IMR-90 (cell line): ENCODE data around the gene DRD4. TPM values are rescaled to one million over a fixed set of nuclear protein-coding genes. Genes with fewer than 3 reads are reported as not detected.

Experiments used
- ATAC-seq: fragments of 200-7000 bp; cut with Tn5 transposase; 2 replicates; pipeline ENCODE4 v1.9.1; 2020; ENCODE audit warnings: low read depth, mild to moderate bottlenecking, moderate library complexity
- BruUV-seq: library from RNA; stranded (reverse); fragments of 400-500 nt; replicated peaks from 2 replicates; lab custom pipeline; 2021; lab: Mats Ljungman, UMichigan
- CTCF ChIA-PET: fragments of 300-600 bp; formaldehyde crosslinking; extraction: SDS; loops from one replicate; lab custom pipeline; 2021; ENCODE audit warnings: antibody characterized with exemption; lab: Yijun Ruan, JAX
- POLR2A ChIA-PET: fragments of 300-600 bp; sonication (Branson Sonifier 250); formaldehyde crosslinking; loops from one replicate; lab custom pipeline; 2022; ENCODE audit warnings: antibody characterized with exemption; ENCODE audit not compliant: unreplicated experiment; lab: Charles Lee
- DNase-seq: peaks from one replicate; pipeline ENCODE4 v3.0.0; 2013
- H2AFZ ChIP-seq: replicated peaks from 2 replicates; pipeline ENCODE3; 2013; ENCODE audit warnings: low read length, mild to moderate bottlenecking; ENCODE audit not compliant: poor library complexity
- H2AK5ac ChIP-seq: 2 replicates; pipeline ENCODE4 v1.6.1; 2013; ENCODE audit warnings: low read depth, low read length, inconsistent platforms
- H2AK9ac ChIP-seq: replicated peaks from 2 replicates; pipeline ENCODE3; 2013; ENCODE audit warnings: mild to moderate bottlenecking, low read depth, low read length, moderate library complexity; ENCODE audit not compliant: poor library complexity
- H2BK120ac ChIP-seq: 2 replicates; pipeline ENCODE4 v1.6.1; 2013; ENCODE audit warnings: low read depth, low read length, inconsistent platforms
- H2BK15ac ChIP-seq: 3 replicates; pipeline ENCODE4 v1.6.1; 2013; ENCODE audit warnings: low read depth, low read length, inconsistent platforms
- H2BK20ac ChIP-seq: 2 replicates; pipeline ENCODE4 v1.6.1; 2013; ENCODE audit warnings: low read depth, mild to moderate bottlenecking, inconsistent platforms, low read length, moderate library complexity
- H2BK5ac ChIP-seq: 2 replicates; pipeline ENCODE4 v1.6.1; 2013; ENCODE audit warnings: mild to moderate bottlenecking, low read depth, low read length, inconsistent platforms; ENCODE audit not compliant: poor library complexity, severe bottlenecking
- H3K14ac ChIP-seq: replicated peaks from 2 replicates; pipeline ENCODE4 v1.6.1; 2013; ENCODE audit warnings: low read depth, low read length, inconsistent platforms
- H3K18ac ChIP-seq: 2 replicates; pipeline ENCODE4 v1.6.1; 2013; ENCODE audit warnings: low read depth, low read length, control low read depth
- H3K23ac ChIP-seq: 2 replicates; pipeline ENCODE4 v1.6.1; 2013; ENCODE audit warnings: low read depth, low read length, inconsistent platforms
- H3K27ac ChIP-seq: 2 replicates; pipeline ENCODE4 v1.5.1; 2013; ENCODE audit warnings: mild to moderate bottlenecking, control low read depth, low read length; ENCODE audit not compliant: insufficient read depth
- H3K27me3 ChIP-seq: 2 replicates; pipeline ENCODE4 v1.6.1; 2013; ENCODE audit warnings: low read length; ENCODE audit not compliant: control insufficient read depth, insufficient read depth
- H3K36me3 ChIP-seq: 2 replicates; pipeline ENCODE4 v1.6.1; 2013; ENCODE audit warnings: low read length, mixed read lengths; ENCODE audit not compliant: control insufficient read depth, insufficient read depth
- H3K4ac ChIP-seq: 2 replicates; pipeline ENCODE4 v1.6.1; 2013; ENCODE audit warnings: low read depth, low read length, inconsistent platforms
- H3K4me1 ChIP-seq: 2 replicates; pipeline ENCODE4 v1.6.1; 2013; ENCODE audit warnings: low read length, mixed read lengths; ENCODE audit not compliant: control insufficient read depth, insufficient read depth
- H3K4me2 ChIP-seq: 2 replicates; pipeline ENCODE4 v1.6.1; 2013; ENCODE audit warnings: low read depth, mild to moderate bottlenecking, control low read depth, low read length, moderate library complexity
- H3K4me3 ChIP-seq: 2 replicates; pipeline ENCODE4 v1.5.1; 2013; ENCODE audit warnings: low read depth, mild to moderate bottlenecking, control low read depth, low read length, moderate library complexity; ENCODE audit not compliant: insufficient read depth
- H3K56ac ChIP-seq: 2 replicates; pipeline ENCODE4 v1.6.1; 2013; ENCODE audit warnings: low read length, inconsistent platforms; ENCODE audit not compliant: insufficient read depth; ENCODE audit errors: extremely low read depth
- H3K79me1 ChIP-seq, 2 experiments: 2 replicates each; pipeline ENCODE4 v1.6.1; 2013; ENCODE audit warnings: low read length in 2 of 2, inconsistent platforms in 1 of 2, low read depth in 1 of 2
- H3K9ac ChIP-seq: 2 replicates; pipeline ENCODE4 v1.6.1; 2013; ENCODE audit warnings: low read depth, low read length, control low read depth
- H3K9me1 ChIP-seq: 2 replicates; pipeline ENCODE4 v1.6.1; 2013; ENCODE audit warnings: low read length, inconsistent platforms; ENCODE audit not compliant: insufficient read depth
- H3K9me3 ChIP-seq: 2 replicates; pipeline ENCODE4 v1.6.1; 2013; ENCODE audit warnings: low read length; ENCODE audit not compliant: control insufficient read depth, insufficient read depth
- H4K20me1 ChIP-seq: 2 replicates; pipeline ENCODE4 v1.6.1; 2013; ENCODE audit warnings: low read length, inconsistent platforms; ENCODE audit not compliant: insufficient read depth
- H4K5ac ChIP-seq: 2 replicates; pipeline ENCODE4 v1.6.1; 2013; ENCODE audit warnings: mild to moderate bottlenecking, low read depth, low read length, control low read depth
- H4K8ac ChIP-seq, 2 experiments: 2 replicates each; pipeline ENCODE4 v1.6.1; 2013; ENCODE audit warnings: low read depth in 2 of 2, low read length in 2 of 2, control low read depth in 1 of 2, inconsistent platforms in 1 of 2
- H4K91ac ChIP-seq: 2 replicates; pipeline ENCODE4 v1.6.1; 2013; ENCODE audit warnings: low read depth, low read length, inconsistent platforms; ENCODE audit not compliant: insufficient read depth
- FOS ChIP-seq: fragments of 150-350 bp; IDR thresholded peaks from 2 replicates; pipeline ENCODE4 v1.6.1; 2016; ENCODE audit warnings: low read depth, low read length
- MAZ ChIP-seq: IDR thresholded peaks from 2 replicates; pipeline ENCODE4 v1.6.1; 2012; ENCODE audit warnings: low read depth, mild to moderate bottlenecking, low read length, improper control_type of control experiment, moderate library complexity, borderline replicate concordance
- MXI1 ChIP-seq: IDR thresholded peaks from 2 replicates; pipeline ENCODE4 v1.6.1; 2012; ENCODE audit warnings: low read depth, mild to moderate bottlenecking, low read length, moderate library complexity, borderline replicate concordance
- NFE2L2 ChIP-seq: fragments of 150-350 bp; IDR thresholded peaks from 2 replicates; pipeline ENCODE4 v1.6.1; 2016; ENCODE audit warnings: low read depth, mild to moderate bottlenecking, low read length
- RCOR1 ChIP-seq: IDR thresholded peaks from 2 replicates; pipeline ENCODE4 v1.6.1; 2012; ENCODE audit warnings: mild to moderate bottlenecking, low read length, improper control_type of control experiment; ENCODE audit not compliant: insufficient replicate concordance
- RFX5 ChIP-seq: IDR thresholded peaks from 2 replicates; pipeline ENCODE4 v1.8.0; 2012; ENCODE audit warnings: low read depth, mild to moderate bottlenecking, low read length, moderate library complexity
- SMC3 ChIP-seq: fragments of 150-350 bp; IDR thresholded peaks from 2 replicates; pipeline ENCODE4 v1.6.1; 2016; ENCODE audit warnings: low read depth, mild to moderate bottlenecking, antibody characterized with exemption, low read length, moderate library complexity
- WGBS, 2 experiments: methylation state at CpG; one replicate each; pipeline versions ENCODE4 v1.1.5 to v1.1.7; 2013; ENCODE audit warnings: missing lambda C conversion rate in 2 of 2; ENCODE audit not compliant: insufficient read length in 1 of 2; ENCODE audit errors: extremely low coverage in 2 of 2; 5-methylcytosine and 5-hydroxymethylcytosine counted together
- dilution Hi-C: fragments of 300-500 bp; cut with HindIII; formaldehyde crosslinking; loops from one replicate; pipeline ENCODE4 v1.14.3; 2018; ENCODE audit warnings: low sequenced_read_pairs; ENCODE audit not compliant: unreplicated experiment
- in situ Hi-C: fragments of 300-500 bp; cut with MboI; formaldehyde crosslinking; loops from 3 replicates; pipeline ENCODE4 v1.14.3; 2019; ENCODE audit warnings: low sequenced_read_pairs, inconsistent platforms, mixed read lengths
- intact Hi-C: fragments of 100-400 bp; cut with micrococcal nuclease; formaldehyde crosslinking; loops from 2 replicates; pipeline ENCODE4 v1.10.0; 2022
- polyA plus RNA-seq, 3 experiments: library from polyadenylated mRNA; depleted of rRNA; stranded (reverse); fragments of >200 nt; gene quantifications; 2 replicates each; pipeline ENCODE4 v1.2.3, GENCODE V29; 2012; ENCODE audit warnings: low replicate concordance in 1 of 3
- total RNA-seq: library from RNA; depleted of rRNA; stranded (reverse); fragments of >200 nt; gene quantifications from 2 replicates; pipeline ENCODE4 v1.2.3, GENCODE V29; 2012
- TF ChIP-seq, protein P1 (sequence below): fragments of 150-350 bp; IDR thresholded peaks from 2 replicates; pipeline ENCODE4 v1.6.1; 2017; ENCODE audit warnings: mild to moderate bottlenecking, antibody characterized with exemption, low read length, low read depth

Gene DRD4
- total and polyA plus RNA-seq, 2 of the 4 experiments (the other 2 are of a cell fraction): not detected

DNA sequence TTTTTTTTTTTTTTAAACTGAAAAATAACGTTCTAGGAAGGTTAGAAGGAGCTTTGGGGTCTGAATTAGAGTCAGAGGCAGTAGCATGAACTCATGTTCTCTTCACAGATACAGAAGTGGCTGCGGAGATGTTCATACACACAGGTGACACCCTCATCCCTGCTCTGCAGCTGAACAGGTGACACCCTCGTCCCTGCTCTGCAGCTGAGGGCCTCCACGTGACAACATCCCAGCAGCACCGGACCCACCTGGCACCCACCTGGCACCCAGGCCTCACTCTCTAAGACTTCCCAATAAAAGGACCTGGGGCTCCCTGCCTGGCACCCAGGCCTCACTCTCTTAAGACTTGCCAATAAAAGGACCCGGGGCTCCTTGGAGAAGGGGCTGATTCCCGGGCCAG is 19.8 kb downstream of the DRD4 start:
- Histone ChIP-seq H2BK15ac (no peak overlapping the region), H3K56ac (no peak overlapping the region), H3K9ac (no peak overlapping the region), H2BK5ac (no peak overlapping the region), H3K9me3 (no peaks in the 10 kb centered on the region), H4K91ac (no peak overlapping the region), H3K27ac (no peak overlapping the region), H3K4me2 (no peak overlapping the region), H3K79me1 (peaks cover 0 to 2% of the 10 kb centered on the region in 2 experiments; a peak in 1 of 4 replicates), H2BK120ac (no peak overlapping the region), H2AFZ (no peak overlapping the region), H3K23ac (no peak overlapping the region), H3K9me1 (no peaks in the 10 kb centered on the region), H4K8ac (no peak overlapping the region), H2BK20ac (no peak overlapping the region), H3K14ac (no peak overlapping the region), H2AK5ac (no peak overlapping the region), H3K4me1 (no peaks in the 10 kb centered on the region), H3K4me3 (no peak overlapping the region), H4K5ac (no peak overlapping the region), H2AK9ac (peak overlapping the region; percentile 25), H4K20me1 (peaks cover 3% of the 10 kb centered on the region; the same call in 1 of the 2 replicates), H3K4ac (no peak overlapping the region), H3K27me3 (no peaks in the 10 kb centered on the region), H3K36me3 (peaks cover 22% of the 10 kb centered on the region), H3K18ac (no peak overlapping the region)
- WGBS, 2 experiments: 73% methylated on average over 2 of the region's 7 CpGs; no CpG with 5 or more reads in 1 of the 2 experiments
- no peak for TF ChIP-seq FOS
- TF ChIP-seq RCOR1: no peak
- no peak for TF ChIP-seq SMC3
- no peak for TF ChIP-seq MXI1
- no peak for TF ChIP-seq NFE2L2
- TF ChIP-seq, protein P1, sequence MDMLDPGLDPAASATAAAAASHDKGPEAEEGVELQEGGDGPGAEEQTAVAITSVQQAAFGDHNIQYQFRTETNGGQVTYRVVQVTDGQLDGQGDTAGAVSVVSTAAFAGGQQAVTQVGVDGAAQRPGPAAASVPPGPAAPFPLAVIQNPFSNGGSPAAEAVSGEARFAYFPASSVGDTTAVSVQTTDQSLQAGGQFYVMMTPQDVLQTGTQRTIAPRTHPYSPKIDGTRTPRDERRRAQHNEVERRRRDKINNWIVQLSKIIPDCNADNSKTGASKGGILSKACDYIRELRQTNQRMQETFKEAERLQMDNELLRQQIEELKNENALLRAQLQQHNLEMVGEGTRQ: no peak
- no peak for TF ChIP-seq RFX5
- no peak for TF ChIP-seq MAZ
- intact Hi-C loops: no loop called here
- ChIA-PET CTCF (no interaction called here), POLR2A (no interaction called here)
- ATAC-seq (no peak), DNase-seq (no peak)
- in situ Hi-C loops: no loop called here
- dilution Hi-C loops: no loop called here
- no TSS peak for BruUV-seq
